Osteocyte (in vitro differentiated cells): ENCODE data around the gene KCNS1. TPM values are rescaled to one million over a fixed set of nuclear protein-coding genes. Genes with fewer than 3 reads are reported as not detected.

Experiments used
- DNase-seq: peaks from one replicate; pipeline ENCODE4 v3.0.0; 2021; ENCODE audit warnings: mixed read lengths; ENCODE audit not compliant: unreplicated experiment; ENCODE audit errors: extremely low spot score
- H3K27ac Mint-ChIP-seq: one replicate; pipeline ENCODE4 v1.8.0; 2021; ENCODE audit warnings: mild to moderate bottlenecking, mixed read lengths; ENCODE audit not compliant: unreplicated experiment
- H3K27me3 Mint-ChIP-seq: one replicate; pipeline ENCODE4 v1.8.0; 2021; ENCODE audit warnings: mixed read lengths; ENCODE audit not compliant: unreplicated experiment
- H3K36me3 Mint-ChIP-seq: one replicate; pipeline ENCODE4 v1.8.0; 2021; ENCODE audit warnings: mixed read lengths; ENCODE audit not compliant: unreplicated experiment
- H3K4me1 Mint-ChIP-seq: one replicate; pipeline ENCODE4 v1.8.0; 2021; ENCODE audit warnings: mixed read lengths; ENCODE audit not compliant: unreplicated experiment
- H3K4me3 Mint-ChIP-seq: one replicate; pipeline ENCODE4 v1.8.0; 2021; ENCODE audit warnings: mild to moderate bottlenecking, moderate library complexity, mixed read lengths; ENCODE audit not compliant: unreplicated experiment
- H3K9me3 Mint-ChIP-seq: one replicate; pipeline ENCODE4 v1.8.0; 2021; ENCODE audit warnings: mixed read lengths; ENCODE audit not compliant: unreplicated experiment
- CTCF ChIP-seq: fragments of 200-600 bp; sonication (generic); IDR thresholded peaks from 2 replicates; pipeline ENCODE4 v1.5.0; 2021; ENCODE audit warnings: antibody characterized with exemption, mild to moderate bottlenecking, moderate library complexity
- total RNA-seq: library from RNA; stranded (reverse); gene quantifications from 2 replicates; pipeline ENCODE4 v1.2.1, GENCODE V29; 2021

Gene KCNS1
- total RNA-seq, 1 donor from 2014 or later: 0.30 TPM

- H3K4me3 Mint-ChIP-seq: peak overlapping the region; percentile 32
- TF ChIP-seq CTCF: no peak
- no peaks in the 10 kb centered on the region for H3K9me3 Mint-ChIP-seq
- peak overlapping the region; percentile 94 for H3K27ac Mint-ChIP-seq
- peaks cover 75% of the 10 kb centered on the region for H3K4me1 Mint-ChIP-seq
- peaks cover 10% of the 10 kb centered on the region for H3K36me3 Mint-ChIP-seq
- no peaks in the 10 kb centered on the region for H3K27me3 Mint-ChIP-seq
- no peak for DNase-seq
These were observed 48.1 kb downstream of the KCNS1 start for GRCh38 chr20:45052698-45053429.

GRCh38 chr20:45051204-45052060 is 49.5 kb downstream of the KCNS1 start:
- no peak for TF ChIP-seq CTCF
- Mint-ChIP-seq H3K4me3 (no peak overlapping the region), H3K9me3 (no peaks in the 10 kb centered on the region)

GRCh38 chr20:45049904-45050471 is 50.9 kb downstream of the KCNS1 start:
- Mint-ChIP-seq H3K9me3 (no peaks in the 10 kb centered on the region), H3K4me3 (no peak overlapping the region), H3K4me1 (peaks cover 57% of the 10 kb centered on the region), H3K27me3 (no peaks in the 10 kb centered on the region), H3K27ac (peak overlapping the region; percentile 20), H3K36me3 (peaks cover 2% of the 10 kb centered on the region)
- TF ChIP-seq CTCF: no peak
- DNase-seq: no peak

More at GRCh38 chr20:45051204-45052060, 49.5 kb downstream of the KCNS1 start:
- peaks cover 71% of the 10 kb centered on the region for H3K4me1 Mint-ChIP-seq
- peaks cover 8% of the 10 kb centered on the region for H3K36me3 Mint-ChIP-seq
- DNase-seq: no peak
- H3K27ac Mint-ChIP-seq: no peak overlapping the region
- H3K27me3 Mint-ChIP-seq: no peaks in the 10 kb centered on the region

- no peak overlapping the region for H3K4me3 Mint-ChIP-seq
- H3K9me3 Mint-ChIP-seq: no peaks in the 10 kb centered on the region
- H3K36me3 Mint-ChIP-seq: peaks cover 2% of the 10 kb centered on the region
- H3K27ac Mint-ChIP-seq: peak overlapping the region; percentile 20
- no peak for DNase-seq
- H3K4me1 Mint-ChIP-seq: peaks cover 53% of the 10 kb centered on the region
- TF ChIP-seq CTCF: no peak
- H3K27me3 Mint-ChIP-seq: no peaks in the 10 kb centered on the region
These were observed 51.5 kb downstream of the KCNS1 start for GRCh38 chr20:45049438-45049837.
